Esophagus squamous epithelium (tissue), 5 donors: ENCODE data around the gene PDAP1. TPM values are rescaled to one million over a fixed set of nuclear protein-coding genes. Genes with fewer than 3 reads are reported as not detected.

ENCODE experiments used
- DNase-seq: peaks from one replicate; lab custom pipeline; 2025; lab: John Stamatoyannopoulos, UW
- H3K27ac ChIP-seq, 4 donors: fragments of 200-600 bp; sonication (generic); one replicate each; pipeline ENCODE4 v1.5.1; 2016 to 2019; ENCODE audit warnings: mild to moderate bottlenecking in 1 of 4
- H3K27me3 ChIP-seq, 4 donors: fragments of 200-600 bp; sonication (generic); 1 replicate in 3 of 4; 2 replicates in 1 of 4; pipeline versions ENCODE4 v1.5.1 to v1.6.0; 2017 to 2021; ENCODE audit warnings: antibody characterized with exemption in 1 of 4
- H3K36me3 ChIP-seq, 3 donors: fragments of 200-600 bp; sonication (generic); one replicate each; pipeline ENCODE4 v1.5.1; 2016 to 2019
- H3K4me1 ChIP-seq, 3 donors: fragments of 200-600 bp; sonication (generic); one replicate each; pipeline ENCODE4 v1.5.1; 2017 to 2019
- H3K4me3 ChIP-seq, 4 donors: fragments of 200-600 bp; sonication (generic); 1 replicate in 3 of 4; 2 replicates in 1 of 4; pipeline ENCODE4 v1.5.1; 2016 to 2019; ENCODE audit warnings: mild to moderate bottlenecking in 2 of 4, moderate library complexity in 1 of 4
- H3K9me3 ChIP-seq, 3 donors: fragments of 200-600 bp; sonication (generic); one replicate each; pipeline ENCODE4 v1.5.1; 2016 to 2019
- POLR2A ChIP-seq, 4 donors: fragments of 450-650 bp; IDR thresholded peaks; one replicate each; pipeline ENCODE4 v1.6.1; 2017; ENCODE audit warnings: antibody characterized with exemption in 4 of 4, mild to moderate bottlenecking in 4 of 4, moderate library complexity in 3 of 4
- WGBS, 2 donors: methylation state at CpG; one replicate each; pipeline ENCODE4 v1.1.5; 2018; 5-methylcytosine and 5-hydroxymethylcytosine counted together
- intact Hi-C: fragments of 100-400 bp; cut with DNase I; formaldehyde crosslinking; loops from one replicate; pipeline ENCODE4 v1.15.0; 2022
- total RNA-seq, 4 donors: library from RNA; depleted of rRNA; stranded (reverse); fragments of >200 nt; gene quantifications; one replicate each; pipeline ENCODE4 v1.1.0, GENCODE V29; 2016
- TF ChIP-seq, protein P1 (sequence below), 6 experiments: fragments of 450-650 bp in 4 of 6; fragments of 200-600 bp in 2 of 6; sonication (generic) in 2 of 6; IDR thresholded peaks; one replicate each; pipeline ENCODE4 v1.5.1; 2016 to 2019; ENCODE audit warnings: antibody characterized with exemption in 6 of 6, mild to moderate bottlenecking in 4 of 6, moderate library complexity in 4 of 6
- donor health status: DM: yes; HTN: yes; CAD: no.

The PDAP1 gene
- total RNA-seq, 4 donors from 2014 or later: 79.2 to 120 (median 98.3) TPM

DNA sequence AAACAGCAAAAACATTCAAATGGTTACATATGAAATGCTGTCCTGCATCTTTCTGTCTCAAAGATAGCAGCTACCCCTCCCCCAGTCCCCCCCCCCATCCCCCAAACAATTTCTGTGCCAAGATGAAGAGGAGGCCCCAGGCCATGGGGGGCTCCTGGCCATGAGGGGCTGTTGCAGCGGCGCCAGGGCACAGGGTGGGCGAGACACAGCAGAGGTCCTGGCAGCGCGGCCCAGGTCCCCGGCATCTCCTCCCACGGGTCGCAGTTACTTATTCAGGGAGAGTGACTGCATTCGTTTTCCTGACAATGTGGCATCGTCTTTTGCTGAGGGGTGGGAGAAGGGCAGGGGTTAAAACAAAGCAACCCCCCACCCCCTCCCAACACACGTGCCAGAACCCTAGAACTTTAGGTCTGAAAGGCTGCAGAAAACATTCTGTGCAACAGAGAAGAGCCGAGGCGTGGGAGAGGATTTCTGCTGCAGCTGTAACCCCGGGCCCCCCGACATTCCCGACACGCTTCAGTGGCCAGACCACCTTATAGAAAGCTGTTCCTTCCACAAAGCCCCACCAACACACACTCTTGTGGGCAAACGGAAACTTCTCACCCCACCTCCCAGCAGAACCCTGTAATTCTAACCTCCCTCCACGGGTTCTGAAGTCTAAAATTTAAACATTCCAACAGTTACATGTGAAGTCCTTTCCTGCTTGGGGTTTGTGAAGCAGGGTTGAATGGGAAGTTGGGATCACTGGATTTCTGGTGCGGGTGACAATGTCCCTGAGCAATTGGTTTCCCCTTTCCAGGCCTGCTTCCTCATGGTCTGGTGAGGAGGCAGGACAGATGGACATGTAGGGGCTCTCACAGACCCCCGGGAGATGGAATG, 11.7 kb downstream of the PDAP1 start:
- peaks cover 16 to 23% (median 20%) of the 10 kb centered on the region in 3 donors for H3K4me1 ChIP-seq
- no peak for TF ChIP-seq POLR2A (IDR thresholded peaks at IDR 0.05)
- TF ChIP-seq, protein P1, sequence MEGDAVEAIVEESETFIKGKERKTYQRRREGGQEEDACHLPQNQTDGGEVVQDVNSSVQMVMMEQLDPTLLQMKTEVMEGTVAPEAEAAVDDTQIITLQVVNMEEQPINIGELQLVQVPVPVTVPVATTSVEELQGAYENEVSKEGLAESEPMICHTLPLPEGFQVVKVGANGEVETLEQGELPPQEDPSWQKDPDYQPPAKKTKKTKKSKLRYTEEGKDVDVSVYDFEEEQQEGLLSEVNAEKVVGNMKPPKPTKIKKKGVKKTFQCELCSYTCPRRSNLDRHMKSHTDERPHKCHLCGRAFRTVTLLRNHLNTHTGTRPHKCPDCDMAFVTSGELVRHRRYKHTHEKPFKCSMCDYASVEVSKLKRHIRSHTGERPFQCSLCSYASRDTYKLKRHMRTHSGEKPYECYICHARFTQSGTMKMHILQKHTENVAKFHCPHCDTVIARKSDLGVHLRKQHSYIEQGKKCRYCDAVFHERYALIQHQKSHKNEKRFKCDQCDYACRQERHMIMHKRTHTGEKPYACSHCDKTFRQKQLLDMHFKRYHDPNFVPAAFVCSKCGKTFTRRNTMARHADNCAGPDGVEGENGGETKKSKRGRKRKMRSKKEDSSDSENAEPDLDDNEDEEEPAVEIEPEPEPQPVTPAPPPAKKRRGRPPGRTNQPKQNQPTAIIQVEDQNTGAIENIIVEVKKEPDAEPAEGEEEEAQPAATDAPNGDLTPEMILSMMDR (IDR thresholded peaks at IDR 0.05): no peak
- WGBS, 2 donors: 63 to 74% methylated on average over 5 to 19 of the region's 21 CpGs
- H3K27ac ChIP-seq: no peak overlapping the region
- no peak overlapping the region for H3K4me3 ChIP-seq
- peaks cover 32 to 86% (median 43%) of the 10 kb centered on the region in 3 donors for H3K36me3 ChIP-seq
- H3K27me3 ChIP-seq: no peaks in the 10 kb centered on the region
- DNase-seq: no peak
- H3K9me3 ChIP-seq: no peaks in the 10 kb centered on the region
- intact Hi-C loops: no loop called here

DNA sequence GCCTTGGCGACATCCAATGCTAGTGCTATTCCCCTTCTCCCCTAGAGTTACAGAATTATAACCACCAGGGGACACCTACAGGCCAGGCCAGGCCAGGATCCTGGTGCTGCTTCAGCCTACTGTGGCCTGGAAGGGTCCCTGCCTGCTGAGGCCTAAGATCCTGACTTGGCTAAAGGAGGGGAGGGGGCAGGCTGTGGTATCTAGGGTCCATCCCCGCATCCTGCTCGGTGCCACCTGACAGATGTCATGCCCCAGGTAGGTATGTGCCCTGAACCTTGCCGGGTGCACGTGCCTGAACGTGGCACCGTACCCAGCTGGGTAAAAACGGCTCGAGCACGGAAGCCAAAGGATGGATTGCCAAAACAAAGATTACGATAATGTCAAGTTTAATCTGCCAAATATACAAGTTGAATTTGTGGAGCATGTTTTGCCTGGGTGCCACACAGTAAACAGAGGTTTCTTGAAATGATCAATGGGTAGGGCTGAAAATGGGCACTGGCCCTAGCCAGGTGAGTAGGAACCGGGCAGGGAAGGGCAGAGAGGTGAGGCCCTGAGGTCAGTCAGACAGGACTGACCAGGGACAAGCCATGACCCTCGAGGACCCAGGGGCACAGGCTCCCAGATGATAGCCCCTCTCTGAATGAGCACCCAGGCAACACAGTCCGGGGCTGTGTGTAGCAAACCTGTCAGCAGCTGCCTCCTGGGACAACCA, 12.6 kb downstream of the PDAP1 start:
- Histone ChIP-seq H3K9me3 (no peaks in the 10 kb centered on the region), H3K27ac (peak overlapping the region in 1 of 4 donors; percentile 25), H3K4me3 (no peak overlapping the region), H3K36me3 (peaks cover 35 to 86% (median 47%) of the 10 kb centered on the region in 3 donors), H3K4me1 (peaks cover 16 to 24% (median 20%) of the 10 kb centered on the region in 3 donors), H3K27me3 (no peaks in the 10 kb centered on the region)
- 55 to 65% methylated on average over 5 to 10 of the region's 14 CpGs for WGBS, 2 donors
- TF ChIP-seq, protein P1 (IDR thresholded peaks at IDR 0.05): no peak
- no peak for TF ChIP-seq POLR2A (IDR thresholded peaks at IDR 0.05)
- intact Hi-C loops: no loop called here
- DNase-seq: no peak

DNA sequence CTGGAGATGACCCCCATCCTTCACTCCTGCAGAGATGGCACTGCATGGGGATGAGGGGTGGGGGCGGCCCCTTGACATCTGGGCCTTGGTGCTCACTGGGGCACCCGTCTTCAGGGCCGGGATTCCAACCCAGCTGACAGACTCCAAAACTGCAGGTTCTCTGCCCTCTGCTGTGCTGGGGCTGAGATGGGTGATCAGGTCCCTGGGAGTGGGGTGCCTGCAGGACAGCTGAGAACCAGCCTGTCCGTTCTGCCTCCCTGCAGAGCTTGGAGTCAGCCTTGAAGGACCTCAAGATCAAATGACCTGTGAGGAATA, 14.3 kb downstream of the PDAP1 start:
- intact Hi-C loops: no loop called here
- WGBS, 2 donors: 80% methylated on average over 1 of the region's 4 CpGs; no CpG with 5 or more reads in 1 of the 2 donors
- TF ChIP-seq POLR2A (IDR thresholded peaks at IDR 0.05): no peak
- TF ChIP-seq, protein P1 (IDR thresholded peaks at IDR 0.05): no peak
- Histone ChIP-seq H3K27ac (peak overlapping the region in 1 of 4 donors; percentile 89), H3K4me1 (peaks cover 16 to 24% (median 20%) of the 10 kb centered on the region in 3 donors), H3K4me3 (no peak overlapping the region), H3K27me3 (no peaks in the 10 kb centered on the region), H3K36me3 (peaks cover 18 to 86% (median 45%) of the 10 kb centered on the region in 3 donors), H3K9me3 (no peaks in the 10 kb centered on the region)
- no peak for DNase-seq

DNA sequence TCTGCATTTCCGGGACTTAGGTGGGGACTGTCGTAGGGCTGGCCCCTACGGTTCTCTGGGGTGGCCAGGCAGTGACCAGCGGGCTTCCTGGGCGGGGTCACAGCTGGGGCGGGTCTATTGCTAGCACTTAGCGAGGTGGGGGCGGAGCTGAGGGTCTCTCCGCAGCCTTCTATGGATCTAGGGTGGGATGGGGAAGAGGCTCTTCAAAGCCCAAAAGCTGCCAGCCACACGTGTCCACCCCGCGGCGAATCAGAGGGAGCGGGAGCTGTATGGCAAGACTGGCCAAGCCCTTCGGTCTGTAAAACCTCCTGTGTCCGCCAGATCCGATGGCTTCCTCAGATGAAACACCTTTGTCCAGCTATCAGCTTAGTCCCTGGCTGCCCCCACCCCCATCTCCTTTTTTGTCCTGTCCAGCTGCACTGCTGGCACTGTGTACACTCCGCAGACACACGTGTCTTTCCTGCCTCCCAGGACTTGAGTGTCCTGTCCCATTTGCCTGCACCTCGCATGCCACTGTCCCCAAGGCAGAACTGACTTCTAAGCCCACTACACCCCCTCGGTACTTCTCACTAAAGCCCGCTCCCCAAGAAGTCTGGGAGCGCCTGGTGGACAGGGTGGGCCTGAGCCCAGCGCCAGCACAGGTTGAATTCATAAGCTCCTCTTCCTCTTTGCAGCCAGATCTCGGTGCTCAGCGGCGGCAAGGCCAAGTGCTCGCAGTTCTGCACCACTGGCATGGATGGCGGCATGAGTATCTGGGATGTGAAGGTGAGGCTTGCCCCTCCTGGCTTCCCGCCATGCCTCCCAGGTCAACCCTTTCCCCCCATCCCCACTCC, 14.8 kb downstream of the PDAP1 start:
- no peak for DNase-seq
- Histone ChIP-seq H3K36me3 (peaks cover 13 to 86% (median 45%) of the 10 kb centered on the region in 3 donors), H3K27ac (peak overlapping the region; percentile 80 to 89 (median 86)), H3K27me3 (no peaks in the 10 kb centered on the region), H3K4me3 (peak overlapping the region; percentile 47 to 73 (median 62)), H3K4me1 (peaks cover 16 to 24% (median 20%) of the 10 kb centered on the region in 3 donors), H3K9me3 (no peaks in the 10 kb centered on the region)
- intact Hi-C loops: no loop called here
- WGBS, 2 donors: 52 to 69% methylated on average over 13 to 14 of the region's 30 CpGs
- TF ChIP-seq POLR2A (IDR thresholded peaks at IDR 0.05): no peak
- TF ChIP-seq, protein P1 (IDR thresholded peaks at IDR 0.05): no peak
